Left ventricle myocardium inferior (tissue), 1 donor: ENCODE measurements around the gene WIPF2. TPM values are rescaled to one million over a fixed set of nuclear protein-coding genes. Genes with fewer than 3 reads are reported as not detected.

Experiments used
- DNase-seq: peaks from one replicate; pipeline ENCODE4 v3.0.0-alpha.2; 2020
- H3K27ac ChIP-seq: fragments of 200-600 bp; replicated peaks from 2 replicates; pipeline ENCODE4 v1.8.0; 2021
- H3K27me3 ChIP-seq: fragments of 200-600 bp; 2 replicates; pipeline ENCODE4 v1.8.0; 2021; ENCODE audit warnings: low read depth
- H3K36me3 ChIP-seq: fragments of 200-600 bp; 2 replicates; pipeline ENCODE4 v1.8.0; 2021
- H3K4me1 ChIP-seq: fragments of 200-600 bp; 2 replicates; pipeline ENCODE4 v1.8.0; 2021
- H3K4me3 ChIP-seq: fragments of 200-600 bp; 2 replicates; pipeline ENCODE4 v1.8.0; 2021; ENCODE audit warnings: mild to moderate bottlenecking, moderate library complexity
- H3K9me3 ChIP-seq: fragments of 200-600 bp; replicated peaks from 2 replicates; pipeline ENCODE4 v1.8.0; 2021
- CTCF ChIP-seq: fragments of 200-600 bp; IDR thresholded peaks from 2 replicates; pipeline ENCODE4 v1.8.0; 2021; ENCODE audit warnings: antibody characterized with exemption, mild to moderate bottlenecking, borderline replicate concordance
- intact Hi-C: fragments of 100-400 bp; cut with micrococcal nuclease; formaldehyde crosslinking; loops from one replicate; pipeline ENCODE4 v1.11.0; 2022
- total RNA-seq: library from RNA; stranded (reverse); fragmentation: NEBNext Ultra II Directional; extraction: Animal tissue kit (Norgen Biotek cat#: 25700); gene quantifications from one replicate; pipeline ENCODE4 v1.2.1, GENCODE V29; 2021
- donor health status: DM: no; HTN: yes; CAD: no; lungs with severe emphysema.

Gene WIPF2
- total RNA-seq, 1 donor from 2014 or later: 12.5 TPM

DNA sequence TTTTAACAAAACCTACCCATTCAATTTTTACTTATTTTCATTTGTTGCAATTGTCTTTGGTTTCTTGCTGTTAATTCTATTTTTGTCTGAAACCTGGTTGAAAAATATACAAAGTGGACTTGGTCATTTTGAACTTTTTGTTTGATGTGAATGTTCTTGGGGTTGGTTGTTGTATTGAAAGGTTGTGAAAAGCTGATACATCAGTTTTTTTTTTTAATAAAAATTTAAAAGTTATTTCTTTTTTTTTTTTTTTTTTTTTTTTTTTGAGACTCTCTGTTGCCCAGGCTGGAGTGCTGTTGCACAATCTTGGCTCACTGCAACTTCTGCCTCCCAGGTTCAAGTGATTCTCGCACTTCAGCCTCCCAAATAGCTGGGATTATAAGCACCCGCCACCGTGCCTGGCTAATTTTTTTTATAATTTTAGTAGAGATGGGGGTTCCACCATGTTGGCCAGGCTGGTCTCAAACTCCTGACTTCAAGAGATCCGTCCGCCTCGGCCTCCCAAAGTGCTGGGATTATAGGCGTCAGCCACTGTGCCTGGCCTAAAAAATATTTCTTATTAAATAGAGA lies 28.9 kb downstream of the WIPF2 start:
- peaks cover 54% of the 10 kb centered on the region for H3K4me1 ChIP-seq
- TF ChIP-seq CTCF: no peak
- DNase-seq: no peak
- H3K9me3 ChIP-seq: no peaks in the 10 kb centered on the region
- H3K27ac ChIP-seq: no peak overlapping the region
- H3K4me3 ChIP-seq: no peak overlapping the region
- intact Hi-C loops: no loop called here
- H3K36me3 ChIP-seq: no peaks in the 10 kb centered on the region
- no peaks in the 10 kb centered on the region for H3K27me3 ChIP-seq

GRCh38 chr17:40248507-40248906 lies 29.4 kb downstream of the WIPF2 start:
- intact Hi-C loops: no loop called here
- DNase-seq: no peak
- no peaks in the 10 kb centered on the region for H3K36me3 ChIP-seq
- no peak for TF ChIP-seq CTCF
- H3K27ac ChIP-seq: no peak overlapping the region
- H3K4me1 ChIP-seq: peaks cover 51% of the 10 kb centered on the region
- no peak overlapping the region for H3K4me3 ChIP-seq
- H3K9me3 ChIP-seq: no peaks in the 10 kb centered on the region
- no peaks in the 10 kb centered on the region for H3K27me3 ChIP-seq

DNA sequence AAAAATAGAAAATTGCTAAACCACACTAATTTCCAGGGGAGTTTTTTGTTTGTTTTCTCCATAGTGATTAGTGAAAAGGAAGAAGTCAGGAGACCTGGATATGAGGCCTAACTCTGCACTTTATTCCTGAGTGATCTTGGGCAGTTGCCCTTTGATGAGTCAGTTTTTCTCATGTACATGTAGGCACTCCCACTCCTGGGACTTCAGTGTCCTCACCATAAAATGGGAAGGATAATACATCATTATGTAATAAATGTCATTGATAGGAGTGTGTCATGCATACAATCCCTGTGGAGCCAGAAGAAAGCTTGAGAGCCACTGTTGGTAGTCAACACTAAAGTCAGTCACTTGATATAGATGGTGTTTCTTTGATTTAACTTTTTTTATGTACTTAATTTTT lies 32.5 kb downstream of the WIPF2 start:
- Histone ChIP-seq H3K36me3 (peaks cover 5% of the 10 kb centered on the region), H3K4me3 (no peak overlapping the region), H3K4me1 (peaks cover 34% of the 10 kb centered on the region), H3K27me3 (no peaks in the 10 kb centered on the region), H3K9me3 (no peaks in the 10 kb centered on the region), H3K27ac (no peak overlapping the region)
- intact Hi-C loops: no loop called here
- no peak for DNase-seq
- no peak for TF ChIP-seq CTCF

DNA sequence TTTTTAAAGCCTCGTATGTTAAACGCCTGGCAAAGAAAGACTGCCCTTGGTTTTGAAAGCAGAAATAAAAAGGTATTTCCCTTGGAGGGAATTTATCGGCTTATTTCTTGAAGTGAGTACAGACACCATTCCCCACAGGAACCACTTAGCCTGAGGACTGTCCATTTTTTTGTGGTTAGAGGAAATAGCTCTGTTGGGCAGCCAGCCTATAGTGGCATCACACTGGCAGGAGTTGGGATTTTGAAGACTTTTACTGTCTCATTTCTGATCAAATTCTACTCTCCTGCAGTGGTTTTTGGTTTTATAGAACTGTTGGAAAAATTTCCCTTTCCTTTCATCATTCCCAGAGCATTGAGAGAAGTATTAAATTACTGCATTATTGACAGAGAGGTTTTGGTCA lies 34.5 kb downstream of the WIPF2 start:
- no peak for TF ChIP-seq CTCF
- H3K9me3 ChIP-seq: no peaks in the 10 kb centered on the region
- H3K27ac ChIP-seq: no peak overlapping the region
- H3K36me3 ChIP-seq: peaks cover 25% of the 10 kb centered on the region
- peaks cover 23% of the 10 kb centered on the region for H3K4me1 ChIP-seq
- H3K27me3 ChIP-seq: no peaks in the 10 kb centered on the region
- no peak for DNase-seq
- intact Hi-C loops: no loop called here
- H3K4me3 ChIP-seq: no peak overlapping the region

DNA sequence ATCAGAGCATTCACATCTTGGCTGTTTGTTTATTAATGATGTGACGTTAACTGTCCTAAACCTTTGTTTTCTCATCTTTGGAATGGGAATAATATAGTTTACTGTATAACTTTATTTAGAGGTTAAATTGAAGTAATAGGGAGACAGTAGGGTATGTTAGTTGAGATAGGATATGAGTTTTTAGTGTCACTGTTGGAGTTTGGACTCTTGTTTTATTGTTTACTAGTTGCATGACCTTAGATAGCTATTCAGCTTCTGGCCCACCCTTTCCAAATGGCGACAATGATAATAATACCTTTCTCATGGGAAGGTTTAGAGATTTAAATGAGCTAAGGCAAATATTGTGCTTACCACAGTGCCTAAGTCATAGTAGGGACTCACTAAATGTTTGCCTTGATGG lies 40.4 kb downstream of the WIPF2 start:
- TF ChIP-seq CTCF: no peak
- no peak for DNase-seq
- peaks cover 73% of the 10 kb centered on the region for H3K36me3 ChIP-seq

DNA sequence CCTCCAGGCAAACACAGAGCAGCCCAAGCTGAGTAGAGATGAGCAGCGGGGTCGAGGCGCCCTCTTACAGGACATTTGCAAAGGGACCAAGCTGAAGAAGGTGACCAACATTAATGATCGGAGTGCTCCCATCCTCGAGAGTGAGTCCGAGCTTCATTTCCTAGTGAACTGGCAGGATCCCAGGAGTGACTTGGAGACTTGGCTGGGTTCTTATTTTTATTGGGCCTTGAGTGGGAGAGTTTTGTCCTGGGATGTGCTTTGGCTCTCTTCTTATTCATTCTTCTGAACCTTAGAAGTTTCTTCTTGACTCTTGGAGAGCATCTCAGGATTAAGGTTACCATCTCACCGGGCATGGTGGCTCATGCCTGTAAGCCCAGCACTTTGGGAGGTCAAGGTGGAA lies 41.4 kb downstream of the WIPF2 start:
- Histone ChIP-seq H3K4me1 (peaks cover 5% of the 10 kb centered on the region), H3K36me3 (peaks cover 83% of the 10 kb centered on the region), H3K9me3 (no peaks in the 10 kb centered on the region), H3K27me3 (no peaks in the 10 kb centered on the region), H3K27ac (no peak overlapping the region), H3K4me3 (no peak overlapping the region)
- DNase-seq: no peak
- intact Hi-C loops: no loop called here
- TF ChIP-seq CTCF: no peak

More for the DNA sequence above, 40.4 kb downstream of the WIPF2 start:
- Histone ChIP-seq H3K4me3 (no peak overlapping the region), H3K27ac (no peak overlapping the region), H3K27me3 (no peaks in the 10 kb centered on the region), H3K4me1 (peaks cover 5% of the 10 kb centered on the region), H3K9me3 (no peaks in the 10 kb centered on the region)
- intact Hi-C loops: no loop called here
